HEK293T (cell line): ENCODE data around the gene APLP2.
A peak's percentile ranks its signal among the peaks of the same experiment; 100 is the strongest.

Experiments used
- BHLHE40 ChIP-seq: fragments of 450-650 bp; IDR thresholded peaks from 2 replicates; pipeline ENCODE4 v1.6.1; 2016; ENCODE audit warnings: mild to moderate bottlenecking, moderate library complexity, borderline replicate concordance
- ELF4 ChIP-seq: fragments of 450-650 bp; IDR thresholded peaks from 2 replicates; pipeline ENCODE4 v1.6.1; 2017; ENCODE audit warnings: antibody characterized with exemption
- FOXA1 ChIP-seq: fragments of 450-650 bp; IDR thresholded peaks from 2 replicates; pipeline ENCODE4 v1.6.1; 2016; ENCODE audit warnings: mild to moderate bottlenecking
- FOXK2 ChIP-seq: fragments of 450-650 bp; IDR thresholded peaks from 2 replicates; pipeline ENCODE4 v1.6.1; 2016; ENCODE audit warnings: mild to moderate bottlenecking
- FOXM1 ChIP-seq: fragments of 450-650 bp; IDR thresholded peaks from 2 replicates; pipeline ENCODE4 v1.6.1; 2017; ENCODE audit warnings: mild to moderate bottlenecking, borderline replicate concordance
- HDGF ChIP-seq: fragments of 450-650 bp; IDR thresholded peaks from 2 replicates; pipeline ENCODE4 v1.6.1; 2017; ENCODE audit warnings: antibody characterized with exemption, borderline replicate concordance
- L3MBTL2 ChIP-seq: fragments of 450-650 bp; conservative IDR thresholded peaks from 2 replicates; pipeline ENCODE4 v1.6.1; 2016; ENCODE audit warnings: mild to moderate bottlenecking
- LEF1 ChIP-seq: fragments of 450-650 bp; IDR thresholded peaks from 2 replicates; pipeline ENCODE4 v1.6.1; 2017; ENCODE audit warnings: mild to moderate bottlenecking, borderline replicate concordance
- NFRKB ChIP-seq: fragments of 450-650 bp; IDR thresholded peaks from 2 replicates; pipeline ENCODE4 v1.6.1; 2016; ENCODE audit warnings: mild to moderate bottlenecking, moderate library complexity
- PKNOX1 ChIP-seq: fragments of 450-650 bp; IDR thresholded peaks from 2 replicates; pipeline ENCODE4 v1.6.1; 2016
- SP1 ChIP-seq: fragments of 450-650 bp; IDR thresholded peaks from 2 replicates; pipeline ENCODE4 v1.6.1; 2017
- SUZ12 ChIP-seq: fragments of 450-650 bp; IDR thresholded peaks from 2 replicates; pipeline ENCODE4 v1.6.1; 2016; ENCODE audit warnings: mild to moderate bottlenecking
- TARDBP ChIP-seq: fragments of 450-650 bp; IDR thresholded peaks from 2 replicates; pipeline ENCODE4 v1.6.1; 2016
- ZNF384 ChIP-seq: fragments of 450-650 bp; IDR thresholded peaks from 2 replicates; pipeline ENCODE4 v1.6.1; 2016

- no peak for TF ChIP-seq LEF1
- TF ChIP-seq SP1 = no peak
- no peak for TF ChIP-seq L3MBTL2
- no peak for TF ChIP-seq PKNOX1
- TF ChIP-seq FOXK2 = no peak
- TF ChIP-seq FOXM1 = no peak
- no peak for TF ChIP-seq TARDBP
- TF ChIP-seq BHLHE40 = no peak
- TF ChIP-seq ZNF384 = 0 out of 2 replicates have a peak, but pooled peaks have one; percentile 26
- TF ChIP-seq NFRKB = no peak
- TF ChIP-seq SUZ12 = no peak
- TF ChIP-seq HDGF = no peak
- TF ChIP-seq FOXA1 = no peak
- no peak for TF ChIP-seq ELF4
Observed at GRCh38 chr11:130047141-130047540, 22.6 kb upstream of the APLP2 start.
